NB4 (cell line): ENCODE data around the gene NEB.
A peak's percentile ranks its signal among the peaks of the same experiment; 100 is the strongest.

ENCODE experiments used
- DNase-seq: peaks from one replicate; pipeline ENCODE4 v3.0.0; 2010; ENCODE audit warnings: low read depth
- H3K4me3 ChIP-seq: one replicate; pipeline ENCODE4 v1.5.1; 2011; ENCODE audit warnings: mild to moderate bottlenecking, low read depth, low read length, moderate library complexity
- CTCF ChIP-seq: IDR thresholded peaks from one replicate; pipeline ENCODE4 v1.5.1; 2012; ENCODE audit warnings: low read depth, low read length
- MAX ChIP-seq: IDR thresholded peaks from 2 replicates; pipeline ENCODE4 v1.6.1; 2011; ENCODE audit warnings: low read depth, low read length
- MYC ChIP-seq: IDR thresholded peaks from 2 replicates; pipeline ENCODE4 v1.6.1; 2011; ENCODE audit warnings: low read depth, low read length
- POLR2A ChIP-seq: IDR thresholded peaks from 2 replicates; pipeline ENCODE4 v1.6.1; 2011; ENCODE audit warnings: mild to moderate bottlenecking; ENCODE audit not compliant: insufficient read length; ENCODE audit errors: extremely low read depth

Gene NEB

GRCh38 chr2:151771599-151772358 is 37.5 kb upstream of the NEB start:
- H3K4me3 ChIP-seq: no peak overlapping the region
- DNase-seq: no peak
- no peak for TF ChIP-seq MYC
- no peak for TF ChIP-seq POLR2A
- TF ChIP-seq CTCF: no peak
- no peak for TF ChIP-seq MAX

GRCh38 chr2:151770995-151771394 is 36.7 kb upstream of the NEB start:
- TF ChIP-seq MYC (no peak), MAX (no peak), CTCF (no peak), POLR2A (no peak)
- H3K4me3 ChIP-seq: no peak overlapping the region
- DNase-seq: no peak

GRCh38 chr2:151769606-151770005 is 35.3 kb upstream of the NEB start:
- H3K4me3 ChIP-seq: no peak overlapping the region
- no peak for TF ChIP-seq MYC
- no peak for DNase-seq

GRCh38 chr2:151767536-151767935 is 33.3 kb upstream of the NEB start:
- TF ChIP-seq MYC (no peak), CTCF (no peak), POLR2A (no peak), MAX (no peak)
- peak; percentile 30 for DNase-seq
- H3K4me3 ChIP-seq: no peak overlapping the region

GRCh38 chr2:151766437-151767153 is 32.3 kb upstream of the NEB start:
- no peak for TF ChIP-seq POLR2A
- no peak for TF ChIP-seq MAX
- no peak for TF ChIP-seq MYC
- TF ChIP-seq CTCF: no peak
- DNase-seq: peak; percentile 9
- H3K4me3 ChIP-seq: no peak overlapping the region

- TF ChIP-seq POLR2A: no peak
- DNase-seq: no peak
- no peak overlapping the region for H3K4me3 ChIP-seq
Measured at GRCh38 chr2:151765760-151766410, 31.6 kb upstream of the NEB start.

GRCh38 chr2:151762694-151763093 is 28.4 kb upstream of the NEB start:
- no peak overlapping the region for H3K4me3 ChIP-seq
- TF ChIP-seq CTCF (no peak), POLR2A (no peak), MYC (no peak), MAX (no peak)
- DNase-seq: no peak
